Keratinocyte (primary cell): ENCODE results near the gene DEPDC5.

Source experiments
- EZH2 ChIP-seq: IDR thresholded peaks from one replicate; pipeline ENCODE4 v1.6.1; 2012; ENCODE audit warnings: inconsistent platforms, mild to moderate bottlenecking, low read length, moderate library complexity
- TF ChIP-seq, protein P1 (sequence below), 3 experiments: IDR thresholded peaks in 1 of 3; conservative IDR thresholded peaks in 1 of 3; optimal IDR thresholded peaks in 1 of 3; 2 replicates in 2 of 3; 3 replicates in 1 of 3; pipeline versions ENCODE3 to v1.5.1; 2011; ENCODE audit warnings: low read length in 3 of 3, mild to moderate bottlenecking in 3 of 3, moderate library complexity in 2 of 3, control low read depth in 1 of 3, inconsistent platforms in 1 of 3; ENCODE audit not compliant: insufficient read depth in 2 of 3; ENCODE audit errors: extremely low read depth in 1 of 3

GRCh38 chr22:31905356-31905755, 151.5 kb downstream of the DEPDC5 start:
- TF ChIP-seq, protein P1, sequence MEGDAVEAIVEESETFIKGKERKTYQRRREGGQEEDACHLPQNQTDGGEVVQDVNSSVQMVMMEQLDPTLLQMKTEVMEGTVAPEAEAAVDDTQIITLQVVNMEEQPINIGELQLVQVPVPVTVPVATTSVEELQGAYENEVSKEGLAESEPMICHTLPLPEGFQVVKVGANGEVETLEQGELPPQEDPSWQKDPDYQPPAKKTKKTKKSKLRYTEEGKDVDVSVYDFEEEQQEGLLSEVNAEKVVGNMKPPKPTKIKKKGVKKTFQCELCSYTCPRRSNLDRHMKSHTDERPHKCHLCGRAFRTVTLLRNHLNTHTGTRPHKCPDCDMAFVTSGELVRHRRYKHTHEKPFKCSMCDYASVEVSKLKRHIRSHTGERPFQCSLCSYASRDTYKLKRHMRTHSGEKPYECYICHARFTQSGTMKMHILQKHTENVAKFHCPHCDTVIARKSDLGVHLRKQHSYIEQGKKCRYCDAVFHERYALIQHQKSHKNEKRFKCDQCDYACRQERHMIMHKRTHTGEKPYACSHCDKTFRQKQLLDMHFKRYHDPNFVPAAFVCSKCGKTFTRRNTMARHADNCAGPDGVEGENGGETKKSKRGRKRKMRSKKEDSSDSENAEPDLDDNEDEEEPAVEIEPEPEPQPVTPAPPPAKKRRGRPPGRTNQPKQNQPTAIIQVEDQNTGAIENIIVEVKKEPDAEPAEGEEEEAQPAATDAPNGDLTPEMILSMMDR (optimal IDR thresholded peaks at IDR 0.05 in 1 of 3, IDR thresholded peaks at IDR 0.05 in 1 of 3, conservative IDR thresholded peaks at IDR 0.05 in 1 of 3; ENCODE audit: extremely low read depth in 1 of 3, insufficient read depth in 2 of 3, low read length in 3 of 3) = no peak
- no peak for TF ChIP-seq EZH2
